Activated T-cell treated with anti-CD3 and anti-CD28 coated beads, Interleukin-2, amount 50 U/mL, for 4 hours (primary cell): ENCODE data around the gene ERICH3. TPM values are rescaled to one million over a fixed set of nuclear protein-coding genes. Genes with fewer than 3 reads are reported as not detected.

Experiments used
- ATAC-seq, 2 donors: fragments of 200-7000 bp; cut with Tn5 transposase; one replicate each; pipeline ENCODE4 v1.10.0; 2021
- DNase-seq: peaks from one replicate; pipeline ENCODE4 v3.0.0-alpha.2; 2020
- H3K27me3 Mint-ChIP-seq: one replicate; pipeline ENCODE4 v1.8.0; 2021; ENCODE audit warnings: low read depth, mixed read lengths
- H3K36me3 Mint-ChIP-seq: one replicate; pipeline ENCODE4 v1.8.0; 2022; ENCODE audit warnings: mixed read lengths; ENCODE audit not compliant: insufficient read depth
- H3K4me1 Mint-ChIP-seq: one replicate; pipeline ENCODE4 v1.8.0; 2021; ENCODE audit warnings: low read depth, mixed read lengths
- H3K4me3 Mint-ChIP-seq: one replicate; pipeline ENCODE4 v1.8.0; 2021; ENCODE audit warnings: mild to moderate bottlenecking, moderate library complexity, mixed read lengths
- H3K9me3 Mint-ChIP-seq: one replicate; pipeline ENCODE4 v1.8.0; 2021; ENCODE audit warnings: mixed read lengths
- total RNA-seq, 3 donors: library from RNA; stranded (reverse); gene quantifications; one replicate each; pipeline ENCODE4 v1.2.1, GENCODE V29; 2021

Gene ERICH3
- total RNA-seq, 3 donors from 2014 or later, result not detected

DNA sequence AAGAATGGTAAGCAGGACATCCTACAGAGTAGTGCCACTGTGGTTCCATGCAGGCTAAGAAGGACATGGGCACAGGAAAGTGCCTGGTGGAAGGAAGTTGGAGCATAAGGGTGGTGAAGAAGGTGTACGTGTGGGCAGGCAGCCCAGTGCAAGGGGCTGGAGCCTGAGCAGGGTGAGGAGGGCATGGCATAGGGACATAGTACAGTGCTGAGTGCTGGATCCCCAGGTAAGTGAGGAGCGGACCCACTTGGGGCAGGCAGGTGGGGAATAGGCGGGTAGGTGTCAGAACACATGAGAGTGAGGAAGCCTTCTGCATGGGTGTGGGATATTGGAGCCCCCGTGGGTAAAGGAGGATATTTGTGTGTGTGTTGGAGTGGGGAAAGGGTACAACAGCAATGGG is 145.5 kb downstream of the ERICH3 start:
- Mint-ChIP-seq H3K4me1 (no peaks in the 10 kb centered on the region), H3K4me3 (no peak overlapping the region), H3K36me3 (no peaks in the 10 kb centered on the region), H3K27me3 (no peaks in the 10 kb centered on the region), H3K9me3 (no peaks in the 10 kb centered on the region)
- ATAC-seq, result no peak
- DNase-seq, result no peak

DNA sequence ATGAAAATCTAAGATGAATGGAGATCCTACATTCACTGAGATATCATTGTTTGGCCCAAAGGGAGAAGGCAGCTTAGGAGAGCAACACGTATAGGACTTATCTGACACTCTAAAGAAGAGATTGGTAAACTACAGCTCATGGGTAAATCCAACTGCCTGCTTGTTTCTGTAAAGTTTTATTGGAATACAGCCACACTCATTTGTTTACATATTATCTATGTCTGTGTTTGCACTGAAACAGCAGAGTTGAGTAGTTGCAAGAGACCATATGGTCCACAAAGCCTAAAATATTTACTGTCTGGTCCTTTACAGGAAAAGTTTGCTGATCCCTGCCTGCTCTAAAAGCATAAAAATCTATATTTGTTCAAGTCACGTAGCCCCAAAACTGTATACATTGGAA is 146.9 kb downstream of the ERICH3 start:
- H3K9me3 Mint-ChIP-seq, result no peaks in the 10 kb centered on the region
- no peaks in the 10 kb centered on the region for H3K36me3 Mint-ChIP-seq
- no peaks in the 10 kb centered on the region for H3K27me3 Mint-ChIP-seq
- H3K4me1 Mint-ChIP-seq, result no peaks in the 10 kb centered on the region
- DNase-seq (no peak), ATAC-seq (no peak)
- H3K4me3 Mint-ChIP-seq, result no peak overlapping the region

DNA sequence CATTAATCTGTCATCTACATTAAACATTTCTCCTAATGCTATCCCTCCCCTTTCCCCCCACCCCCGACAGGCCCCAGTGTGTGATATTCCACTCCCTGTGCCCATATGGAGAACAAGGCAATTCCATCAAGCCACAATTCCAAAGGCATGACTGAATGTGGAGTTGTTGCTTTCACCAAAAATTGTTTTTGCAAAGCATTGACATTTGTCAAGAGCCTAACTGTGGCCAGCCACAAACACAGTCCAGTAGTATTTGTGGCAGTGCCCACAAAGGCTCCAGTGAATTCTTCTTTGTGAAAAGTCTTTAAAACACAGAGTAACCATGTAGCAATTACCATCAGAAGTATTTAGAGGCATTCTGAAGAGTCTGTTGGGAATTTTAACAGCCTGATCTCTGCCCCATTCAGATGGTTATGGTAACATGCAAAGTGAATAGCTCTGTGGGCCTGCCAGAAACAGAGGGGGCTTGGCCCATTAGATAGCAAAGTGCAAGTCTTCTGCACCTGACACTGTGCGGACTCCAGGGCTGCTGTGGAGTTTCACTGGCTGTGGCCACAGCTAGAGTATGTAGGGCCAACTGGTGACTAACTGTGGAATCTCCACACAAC is 149.6 kb downstream of the ERICH3 start:
- Mint-ChIP-seq H3K4me3 (no peak overlapping the region), H3K36me3 (no peaks in the 10 kb centered on the region), H3K9me3 (no peaks in the 10 kb centered on the region), H3K4me1 (no peaks in the 10 kb centered on the region), H3K27me3 (peaks cover 6% of the 10 kb centered on the region)
- DNase-seq, result no peak
- no peak for ATAC-seq

DNA sequence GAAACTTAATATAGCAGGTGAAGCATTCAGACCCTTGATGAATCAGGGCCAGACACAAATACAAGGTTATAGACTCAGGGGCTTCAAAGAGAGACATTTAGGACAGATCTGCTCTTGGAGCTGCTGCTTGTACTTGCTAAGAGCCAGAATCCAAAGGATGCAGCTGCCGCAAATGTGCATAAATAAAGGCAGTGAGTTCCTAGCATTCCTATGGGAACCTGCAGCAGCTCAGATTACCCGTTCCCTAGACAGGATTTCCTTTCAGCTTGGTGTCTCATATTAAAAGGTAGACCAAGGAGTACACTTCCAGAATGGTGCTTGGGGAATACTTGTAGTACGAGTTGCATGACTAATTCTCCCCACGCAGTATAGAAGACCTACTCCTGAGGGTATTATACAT is 151.4 kb downstream of the ERICH3 start:
- H3K4me3 Mint-ChIP-seq, result no peak overlapping the region
- H3K9me3 Mint-ChIP-seq, result no peaks in the 10 kb centered on the region
- H3K4me1 Mint-ChIP-seq, result no peaks in the 10 kb centered on the region
- ATAC-seq, result no peak
- no peak for DNase-seq
- H3K36me3 Mint-ChIP-seq, result no peaks in the 10 kb centered on the region
- peaks cover 6% of the 10 kb centered on the region for H3K27me3 Mint-ChIP-seq

Other genes with a start within 250 kb of the ERICH3 start
- gene LRRC53, start 161.2 kb downstream of the ERICH3 start, total RNA-seq, result not detected
- 10 to 100 TPM in 1 of 3 donors, 1 to 10 TPM in 2; 6.9 to 12.3 (median 7.9) TPM for gene CRYZ, start 59.3 kb upstream of the ERICH3 start, total RNA-seq
- 10 to 100 TPM; 36.9 to 57.3 (median 46.9) TPM for gene TYW3, start 59.4 kb upstream of the ERICH3 start, total RNA-seq